Measurements from ENCODE around the gene PPP2R3A.

PPP2R3A gene

GRCh38 chr3:135964160-135964955, 1.2 kb upstream of the PPP2R3A start:
- Mint-ChIP-seq H3K4me1 (ENCODE audit: low read depth) (peaks cover 12% of the 10 kb centered on the region), H3K4me3 (peak overlapping the region; percentile 83), H3K27me3 (peaks cover 9% of the 10 kb centered on the region), H3K27ac (no peak overlapping the region), H3K9me3 (ENCODE audit: low read depth) (peaks cover 16% of the 10 kb centered on the region), H3K36me3 (no peaks in the 10 kb centered on the region)

GRCh38 chr3:135965129-135965505, 411 bp upstream of the PPP2R3A start:
- peaks cover 12% of the 10 kb centered on the region for H3K4me1 Mint-ChIP-seq (ENCODE audit: low read depth)
- no peaks in the 10 kb centered on the region for H3K36me3 Mint-ChIP-seq
- peaks cover 10% of the 10 kb centered on the region for H3K27me3 Mint-ChIP-seq
- H3K4me3 Mint-ChIP-seq = peak overlapping the region; percentile 83
- peaks cover 11% of the 10 kb centered on the region for H3K9me3 Mint-ChIP-seq (ENCODE audit: low read depth)
- no peak overlapping the region for H3K27ac Mint-ChIP-seq

- Mint-ChIP-seq H3K9me3 (ENCODE audit: low read depth) (peaks cover 6% of the 10 kb centered on the region), H3K27ac (no peak overlapping the region), H3K4me1 (ENCODE audit: low read depth) (peaks cover 12% of the 10 kb centered on the region), H3K4me3 (peak overlapping the region; percentile 79), H3K27me3 (peaks cover 13% of the 10 kb centered on the region), H3K36me3 (no peaks in the 10 kb centered on the region)
These were observed 888 bp downstream of the PPP2R3A start for GRCh38 chr3:135966271-135966961.

GRCh38 chr3:135966962-135967274, 1.4 kb downstream of the PPP2R3A start:
- no peak overlapping the region for H3K27ac Mint-ChIP-seq
- H3K36me3 Mint-ChIP-seq = no peaks in the 10 kb centered on the region
- peak overlapping the region; percentile 79 for H3K4me3 Mint-ChIP-seq
- peaks cover 13% of the 10 kb centered on the region for H3K27me3 Mint-ChIP-seq
- peaks cover 12% of the 10 kb centered on the region for H3K4me1 Mint-ChIP-seq (ENCODE audit: low read depth)
- H3K9me3 Mint-ChIP-seq (ENCODE audit: low read depth) = peaks cover 5% of the 10 kb centered on the region

- peaks cover 13% of the 10 kb centered on the region for H3K27me3 Mint-ChIP-seq
- H3K4me1 Mint-ChIP-seq (ENCODE audit: low read depth) = peaks cover 12% of the 10 kb centered on the region
- H3K27ac Mint-ChIP-seq = no peak overlapping the region
- no peaks in the 10 kb centered on the region for H3K9me3 Mint-ChIP-seq (ENCODE audit: low read depth)
- H3K4me3 Mint-ChIP-seq = no peak overlapping the region
- H3K36me3 Mint-ChIP-seq = no peaks in the 10 kb centered on the region
These were observed 2.3 kb downstream of the PPP2R3A start for GRCh38 chr3:135967867-135968266.

- peaks cover 12% of the 10 kb centered on the region for H3K27me3 Mint-ChIP-seq
- no peak overlapping the region for H3K4me3 Mint-ChIP-seq
- peaks cover 8% of the 10 kb centered on the region for H3K4me1 Mint-ChIP-seq (ENCODE audit: low read depth)
- H3K36me3 Mint-ChIP-seq = no peaks in the 10 kb centered on the region
- no peak overlapping the region for H3K27ac Mint-ChIP-seq
- no peaks in the 10 kb centered on the region for H3K9me3 Mint-ChIP-seq (ENCODE audit: low read depth)
These were observed 5.1 kb downstream of the PPP2R3A start for GRCh38 chr3:135970506-135971116.

GRCh38 chr3:135973841-135974240, 8.3 kb downstream of the PPP2R3A start:
- no peaks in the 10 kb centered on the region for H3K36me3 Mint-ChIP-seq
- H3K9me3 Mint-ChIP-seq (ENCODE audit: low read depth) = no peaks in the 10 kb centered on the region
- H3K27ac Mint-ChIP-seq = no peak overlapping the region
- H3K27me3 Mint-ChIP-seq = peaks cover 10% of the 10 kb centered on the region
- H3K4me1 Mint-ChIP-seq (ENCODE audit: low read depth) = no peaks in the 10 kb centered on the region
- H3K4me3 Mint-ChIP-seq = no peak overlapping the region

GRCh38 chr3:135975053-135975452, 9.5 kb downstream of the PPP2R3A start:
- no peak overlapping the region for H3K4me3 Mint-ChIP-seq
- H3K27me3 Mint-ChIP-seq = peaks cover 6% of the 10 kb centered on the region
- no peaks in the 10 kb centered on the region for H3K36me3 Mint-ChIP-seq
- H3K9me3 Mint-ChIP-seq (ENCODE audit: low read depth) = no peaks in the 10 kb centered on the region
- H3K27ac Mint-ChIP-seq = no peak overlapping the region
- H3K4me1 Mint-ChIP-seq (ENCODE audit: low read depth) = no peaks in the 10 kb centered on the region

- no peak overlapping the region for H3K27ac Mint-ChIP-seq
- H3K4me1 Mint-ChIP-seq (ENCODE audit: low read depth) = no peaks in the 10 kb centered on the region
- H3K9me3 Mint-ChIP-seq (ENCODE audit: low read depth) = no peaks in the 10 kb centered on the region
- H3K4me3 Mint-ChIP-seq = no peak overlapping the region
- H3K36me3 Mint-ChIP-seq = no peaks in the 10 kb centered on the region
- peaks cover 3% of the 10 kb centered on the region for H3K27me3 Mint-ChIP-seq
These were observed 10.0 kb downstream of the PPP2R3A start for GRCh38 chr3:135975536-135975935.

GRCh38 chr3:135980343-135980742, 14.8 kb downstream of the PPP2R3A start:
- Mint-ChIP-seq H3K27ac (no peak overlapping the region), H3K9me3 (ENCODE audit: low read depth) (no peaks in the 10 kb centered on the region), H3K27me3 (peaks cover 9% of the 10 kb centered on the region), H3K4me1 (ENCODE audit: low read depth) (no peaks in the 10 kb centered on the region), H3K4me3 (no peak overlapping the region), H3K36me3 (no peaks in the 10 kb centered on the region)

GRCh38 chr3:135981701-135982403, 16.3 kb downstream of the PPP2R3A start:
- no peaks in the 10 kb centered on the region for H3K9me3 Mint-ChIP-seq (ENCODE audit: low read depth)
- H3K27ac Mint-ChIP-seq = no peak overlapping the region
- peaks cover 9% of the 10 kb centered on the region for H3K27me3 Mint-ChIP-seq
- no peaks in the 10 kb centered on the region for H3K36me3 Mint-ChIP-seq
- no peaks in the 10 kb centered on the region for H3K4me1 Mint-ChIP-seq (ENCODE audit: low read depth)
- H3K4me3 Mint-ChIP-seq = no peak overlapping the region

- no peaks in the 10 kb centered on the region for H3K4me1 Mint-ChIP-seq (ENCODE audit: low read depth)
- peaks cover 9% of the 10 kb centered on the region for H3K27me3 Mint-ChIP-seq
- no peaks in the 10 kb centered on the region for H3K36me3 Mint-ChIP-seq
- H3K4me3 Mint-ChIP-seq = no peak overlapping the region
- no peaks in the 10 kb centered on the region for H3K9me3 Mint-ChIP-seq (ENCODE audit: low read depth)
- no peak overlapping the region for H3K27ac Mint-ChIP-seq
These were observed 16.9 kb downstream of the PPP2R3A start for GRCh38 chr3:135982404-135982761.

- peaks cover 9% of the 10 kb centered on the region for H3K27me3 Mint-ChIP-seq
- no peaks in the 10 kb centered on the region for H3K36me3 Mint-ChIP-seq
- no peaks in the 10 kb centered on the region for H3K9me3 Mint-ChIP-seq (ENCODE audit: low read depth)
- no peaks in the 10 kb centered on the region for H3K4me1 Mint-ChIP-seq (ENCODE audit: low read depth)
- H3K27ac Mint-ChIP-seq = no peak overlapping the region
- H3K4me3 Mint-ChIP-seq = no peak overlapping the region
These were observed 17.5 kb downstream of the PPP2R3A start for GRCh38 chr3:135982922-135983581.

- Mint-ChIP-seq H3K27ac (no peak overlapping the region), H3K4me3 (no peak overlapping the region), H3K9me3 (ENCODE audit: low read depth) (no peaks in the 10 kb centered on the region), H3K27me3 (peaks cover 5% of the 10 kb centered on the region), H3K36me3 (no peaks in the 10 kb centered on the region), H3K4me1 (ENCODE audit: low read depth) (peaks cover 11% of the 10 kb centered on the region)
These were observed 22.1 kb downstream of the PPP2R3A start for GRCh38 chr3:135987661-135988060.
